ENCODE results near the gene ADRB2.

The ADRB2 gene

GRCh38 chr5:148811756-148812155 lies 14.7 kb upstream of the ADRB2 start:
- Histone ChIP-seq H4K20me1 (ENCODE audit: control insufficient read depth, insufficient read depth, low read depth, low read length) (no peaks in the 10 kb centered on the region), H3K27ac (ENCODE audit: low read depth, low read length) (no peak overlapping the region)

GRCh38 chr5:148815086-148815485 lies 11.3 kb upstream of the ADRB2 start:
- H3K4me3 ChIP-seq (ENCODE audit: low read length), result no peak overlapping the region
- H3F3A ChIP-seq (ENCODE audit: control insufficient read depth, insufficient read depth), result peaks cover 10% of the 10 kb centered on the region; the same call in 1 of the 2 replicates
- H3K79me2 ChIP-seq (ENCODE audit: control insufficient read depth, low read length), result no peaks in the 10 kb centered on the region
- no peaks in the 10 kb centered on the region for H3K9me3 ChIP-seq (ENCODE audit: control insufficient read depth, insufficient read depth, low read length)
- TF ChIP-seq CTCF (IDR thresholded peaks at IDR 0.05; ENCODE audit: low read depth, low read length, poor library complexity, severe bottlenecking) (no peak), EZH2phosphoT487 (IDR thresholded peaks at IDR 0.05; ENCODE audit: borderline replicate concordance, low read length) (no peak)
- no peaks in the 10 kb centered on the region for H3K36me3 ChIP-seq (ENCODE audit: control insufficient read depth, low read length)
- H3K4me2 ChIP-seq (ENCODE audit: low read length), result peak overlapping the region; percentile 71
- no peak overlapping the region for H3K27ac ChIP-seq (ENCODE audit: low read depth, low read length)
- peaks cover 55% of the 10 kb centered on the region for H3K4me1 ChIP-seq (ENCODE audit: control insufficient read depth, low read length)
- H4K20me1 ChIP-seq (ENCODE audit: control insufficient read depth, insufficient read depth, low read depth, low read length), result no peaks in the 10 kb centered on the region
- no peaks in the 10 kb centered on the region for H3K27me3 ChIP-seq (ENCODE audit: control insufficient read depth, low read length)
- no peaks in the 10 kb centered on the region for H3K9me2 ChIP-seq (replicated peaks; ENCODE audit: control insufficient read depth, low read length)

More at GRCh38 chr5:148811756-148812155, 14.7 kb upstream of the ADRB2 start:
- Histone ChIP-seq H3F3A (ENCODE audit: control insufficient read depth, insufficient read depth) (peaks cover 27% of the 10 kb centered on the region), H3K4me2 (ENCODE audit: low read length) (peak overlapping the region; percentile 1; the same call in 1 of the 2 replicates), H3K4me1 (ENCODE audit: control insufficient read depth, low read length) (peaks cover 74% of the 10 kb centered on the region), H3K27me3 (ENCODE audit: control insufficient read depth, low read length) (no peaks in the 10 kb centered on the region), H3K36me3 (ENCODE audit: control insufficient read depth, low read length) (no peaks in the 10 kb centered on the region), H3K79me2 (ENCODE audit: control insufficient read depth, low read length) (no peaks in the 10 kb centered on the region), H3K4me3 (ENCODE audit: low read length) (no peak overlapping the region), H3K9me3 (ENCODE audit: control insufficient read depth, insufficient read depth, low read length) (no peaks in the 10 kb centered on the region), H3K9me2 (replicated peaks; ENCODE audit: control insufficient read depth, low read length) (no peaks in the 10 kb centered on the region)
- TF ChIP-seq EZH2phosphoT487 (IDR thresholded peaks at IDR 0.05; ENCODE audit: borderline replicate concordance, low read length) (no peak), CTCF (IDR thresholded peaks at IDR 0.05; ENCODE audit: low read depth, low read length, poor library complexity, severe bottlenecking) (no peak)

- Histone ChIP-seq H3K27ac (ENCODE audit: low read depth, low read length) (peak overlapping the region; percentile 58; the same call in 1 of the 2 replicates), H3K9me3 (ENCODE audit: control insufficient read depth, insufficient read depth, low read length) (no peaks in the 10 kb centered on the region), H3K4me1 (ENCODE audit: control insufficient read depth, low read length) (peaks cover 50% of the 10 kb centered on the region), H3K4me3 (ENCODE audit: low read length) (no peak overlapping the region), H3F3A (ENCODE audit: control insufficient read depth, insufficient read depth) (peaks cover 10% of the 10 kb centered on the region; the same call in 1 of the 2 replicates), H4K20me1 (ENCODE audit: control insufficient read depth, insufficient read depth, low read depth, low read length) (no peaks in the 10 kb centered on the region), H3K9me2 (replicated peaks; ENCODE audit: control insufficient read depth, low read length) (no peaks in the 10 kb centered on the region), H3K36me3 (ENCODE audit: control insufficient read depth, low read length) (no peaks in the 10 kb centered on the region), H3K4me2 (ENCODE audit: low read length) (peak overlapping the region; percentile 71), H3K79me2 (ENCODE audit: control insufficient read depth, low read length) (no peaks in the 10 kb centered on the region), H3K27me3 (ENCODE audit: control insufficient read depth, low read length) (no peaks in the 10 kb centered on the region)
- TF ChIP-seq CTCF (IDR thresholded peaks at IDR 0.05; ENCODE audit: low read depth, low read length, poor library complexity, severe bottlenecking) (no peak), EZH2phosphoT487 (IDR thresholded peaks at IDR 0.05; ENCODE audit: borderline replicate concordance, low read length) (no peak)
These were observed 10.8 kb upstream of the ADRB2 start for GRCh38 chr5:148815578-148815977.
